ENCODE data around the gene EXOC3L2. TPM values are rescaled to one million over a fixed set of nuclear protein-coding genes. Genes with fewer than 3 reads are reported as not detected.

EXOC3L2 gene
- total and polyA plus RNA-seq, 2 of the 8 experiments (the other 6 are each of a cell fraction or from before 2014, with no cell fraction given): 1.4 to 1.6 TPM

GRCh38 chr19:45182758-45183157, 62.4 kb downstream of the EXOC3L2 start:
- Histone ChIP-seq H3K4ac (replicated peaks; ENCODE audit: insufficient read length, low read depth, low read length) (no peak overlapping the region), H3K56ac (replicated peaks; ENCODE audit: insufficient read length, low read depth, low read length) (no peak overlapping the region), H3K4me3 (ENCODE audit: extremely low read depth in 1 of 4, insufficient read depth in 2 of 4, low read depth in 3 of 4, low read length in 4 of 4) (no peak overlapping the region), H2BK5ac (ENCODE audit: low read depth, low read length) (no peak overlapping the region), H2BK120ac (replicated peaks; ENCODE audit: low read depth, low read length) (no peak overlapping the region), H3K9ac (replicated peaks in 1 of 4; ENCODE audit: extremely low read depth in 1 of 4, low read depth in 3 of 4, low read length in 3 of 4) (no peak overlapping the region), H4K20me1 (replicated peaks in 1 of 2; ENCODE audit: control insufficient read depth in 1 of 2, insufficient read depth in 2 of 2, low read length in 2 of 2) (peaks cover 2% of the 10 kb centered on the region in 2 experiments), H3K23me2 (ENCODE audit: low read depth, low read length) (peaks cover 9% of the 10 kb centered on the region), H2AK5ac (ENCODE audit: low read depth, low read length) (no peak overlapping the region), H3K9me3 (ENCODE audit: insufficient read depth in 2 of 2, low read depth in 1 of 2, low read length in 1 of 2) (no peaks in the 10 kb centered on the region), H3K27me3 (replicated peaks in 1 of 4; ENCODE audit: control insufficient read depth in 3 of 4, extremely low read depth in 1 of 4, insufficient read depth in 3 of 4, low read length in 3 of 4) (no peaks in the 10 kb centered on the region; a peak in 1 of 7 replicates), H3K23ac (ENCODE audit: insufficient read length) (no peak overlapping the region), H4K8ac (ENCODE audit: extremely low read depth, insufficient read depth, low read length) (no peak overlapping the region), H3K27ac (ENCODE audit: low read depth, low read length) (no peak overlapping the region), H3K79me1 (ENCODE audit: low read depth, low read length) (peaks cover 2% of the 10 kb centered on the region), H2AFZ (ENCODE audit: low read length) (no peak overlapping the region), H2BK20ac (ENCODE audit: low read length) (no peak overlapping the region), H4K91ac (replicated peaks; ENCODE audit: insufficient read length, low read length) (no peak overlapping the region), H2BK12ac (ENCODE audit: low read depth, low read length) (no peak overlapping the region), H3K4me2 (ENCODE audit: insufficient read depth in 1 of 2, low read depth in 2 of 2, low read length in 2 of 2) (no peak overlapping the region), H3K4me1 (replicated peaks in 1 of 4; ENCODE audit: control insufficient read depth in 3 of 4, insufficient read depth in 4 of 4, low read length in 3 of 4) (peaks cover 0 to 8% (median 2%) of the 10 kb centered on the region in 4 experiments; a peak in 5 of 7 replicates), H4K5ac (ENCODE audit: insufficient read length, low read depth, low read length) (no peak overlapping the region), H3K79me2 (ENCODE audit: control insufficient read depth in 1 of 2, insufficient read depth in 2 of 2, low read length in 2 of 2) (peaks cover 0 to 6% of the 10 kb centered on the region in 2 experiments; a peak in 1 of 4 replicates), H3K36me3 (ENCODE audit: control insufficient read depth in 2 of 4, insufficient read depth in 4 of 4, low read length in 3 of 4) (no peaks in the 10 kb centered on the region), H2BK15ac (ENCODE audit: low read length) (no peak overlapping the region), H3K14ac (ENCODE audit: insufficient read length) (no peak overlapping the region), H3K18ac (ENCODE audit: extremely low read depth, low read length) (no peak overlapping the region)
- POLR2A ChIA-PET (ENCODE audit: partially characterized antibody): interaction anchor here (0.6 to 1.6 kb wide), 3 partner anchors 36 to 146 kb away, joined by 3 to 4 read pairs (median 4); no protein-coding TSS in a partner anchor
- no peak for FAIRE-seq
- CTCF ChIA-PET (ENCODE audit: partially characterized antibody): interaction anchor here (0.6 to 8.1 kb wide), 8 partner anchors 8 to 286 kb away, joined by 3 to 54 read pairs (median 4); no protein-coding TSS in a partner anchor
- 88% methylated on average over 4 of the region's 4 CpGs; no CpG with 5 or more reads in 1 of the 2 experiments for WGBS, 2 experiments (ENCODE audit: extremely low coverage in 1 of 2, insufficient coverage in 1 of 2, insufficient read length in 1 of 2, insufficient replicate concordance in 2 of 2, low coverage in 1 of 2, low lambda C conversion rate in 2 of 2, missing lambda C conversion rate in 1 of 2)
- DNase-seq (ENCODE audit: low read depth in 1 of 2, low spot score in 2 of 2): no peak
- TF ChIP-seq SP1 (IDR thresholded peaks at IDR 0.05; ENCODE audit: low read depth, low read length) (no peak), KDM1A (IDR thresholded peaks at IDR 0.05; ENCODE audit: borderline replicate concordance, low read length) (no peak)

Measured in H1 (cell line).